DND-41 (cell line): ENCODE data around the gene DUOXA2.
A peak's percentile ranks its signal among the peaks of the same experiment; 100 is the strongest.

Experiments used
- ATAC-seq: fragments of 200-7000 bp; cut with Tn5 transposase; 3 replicates; pipeline ENCODE4 v1.9.1; 2021; ENCODE audit warnings: low read depth; ENCODE audit not compliant: insufficient read depth
- DNase-seq: peaks from one replicate; pipeline ENCODE4 v3.0.0-alpha.2; 2020
- H2AFZ ChIP-seq: 2 replicates; pipeline ENCODE4 v1.6.0; 2012; ENCODE audit warnings: low read depth, low read length
- H3K27ac ChIP-seq: 2 replicates; pipeline ENCODE4 v1.5.1; 2012; ENCODE audit warnings: low read length, inconsistent platforms
- H3K27me3 ChIP-seq: fragments of 200-600 bp; sonication (generic); 2 replicates; pipeline ENCODE4 v1.6.0; 2012; ENCODE audit warnings: low read length, mild to moderate bottlenecking, inconsistent platforms; ENCODE audit not compliant: insufficient read depth, poor library complexity
- H3K36me3 ChIP-seq: 2 replicates; pipeline ENCODE4 v1.5.1; 2012; ENCODE audit warnings: low read length, inconsistent platforms; ENCODE audit not compliant: insufficient read depth
- H3K4me1 ChIP-seq: 2 replicates; pipeline ENCODE4 v1.5.1; 2012; ENCODE audit warnings: mild to moderate bottlenecking, low read length; ENCODE audit not compliant: insufficient read depth
- H3K4me2 ChIP-seq: 2 replicates; pipeline ENCODE4 v1.6.0; 2012; ENCODE audit warnings: mild to moderate bottlenecking, moderate library complexity, low read length, inconsistent platforms; ENCODE audit not compliant: insufficient read depth
- H3K4me3 ChIP-seq, 2 experiments: fragments of 200-600 bp in 1 of 2; shearing (Covaris generic) in 1 of 2; 2 replicates each; pipeline ENCODE4 v1.5.1; 2012 to 2016; ENCODE audit warnings: inconsistent platforms in 2 of 2, low read length in 2 of 2, mild to moderate bottlenecking in 2 of 2, low read depth in 1 of 2, moderate library complexity in 1 of 2
- H3K79me2 ChIP-seq: 2 replicates; pipeline ENCODE4 v1.6.0; 2012; ENCODE audit warnings: low read length, inconsistent platforms; ENCODE audit not compliant: insufficient read depth
- H3K9ac ChIP-seq: 2 replicates; pipeline ENCODE4 v1.6.0; 2012; ENCODE audit warnings: low read depth, mild to moderate bottlenecking, inconsistent platforms, low read length, moderate library complexity
- H3K9me3 ChIP-seq: 2 replicates; pipeline ENCODE4 v1.5.1; 2012; ENCODE audit warnings: low read length, moderate library complexity, mild to moderate bottlenecking, inconsistent platforms; ENCODE audit not compliant: insufficient read depth, severe bottlenecking
- H4K20me1 ChIP-seq: 2 replicates; pipeline ENCODE4 v1.6.0; 2012; ENCODE audit warnings: low read length; ENCODE audit not compliant: insufficient read depth
- CTCF ChIP-seq: IDR thresholded peaks from 2 replicates; pipeline ENCODE4 v1.5.1; 2012; ENCODE audit warnings: borderline replicate concordance, low read length, moderate library complexity, mild to moderate bottlenecking; ENCODE audit not compliant: poor library complexity, severe bottlenecking; ENCODE audit errors: extremely low read depth
- EZH2 ChIP-seq: IDR thresholded peaks from 3 replicates; pipeline ENCODE4 v1.6.1; 2012; ENCODE audit warnings: borderline replicate concordance, low read depth, mild to moderate bottlenecking, moderate library complexity, low read length, inconsistent platforms; ENCODE audit not compliant: severe bottlenecking

Gene DUOXA2

GRCh38 chr15:45110256-45110820, 3.8 kb upstream of the DUOXA2 start:
- H3K4me2 ChIP-seq: no peak overlapping the region
- H3K27me3 ChIP-seq: no peaks in the 10 kb centered on the region
- no peaks in the 10 kb centered on the region for H3K4me1 ChIP-seq
- no peaks in the 10 kb centered on the region for H4K20me1 ChIP-seq
- H3K4me3 ChIP-seq: no peak overlapping the region
- no peaks in the 10 kb centered on the region for H3K9me3 ChIP-seq
- H3K36me3 ChIP-seq: no peaks in the 10 kb centered on the region
- H3K27ac ChIP-seq: no peak overlapping the region
- H3K79me2 ChIP-seq: no peaks in the 10 kb centered on the region
- no peak overlapping the region for H3K9ac ChIP-seq
- no peak overlapping the region for H2AFZ ChIP-seq
- TF ChIP-seq EZH2: no peak
- TF ChIP-seq CTCF: peak; percentile 14
- DNase-seq (no peak), ATAC-seq (no peak)

GRCh38 chr15:45111390-45112142, 2.6 kb upstream of the DUOXA2 start:
- Histone ChIP-seq H4K20me1 (no peaks in the 10 kb centered on the region), H3K79me2 (no peaks in the 10 kb centered on the region), H3K27me3 (no peaks in the 10 kb centered on the region), H3K4me3 (no peak overlapping the region), H3K9me3 (no peaks in the 10 kb centered on the region), H3K4me1 (no peaks in the 10 kb centered on the region), H3K27ac (no peak overlapping the region), H3K36me3 (no peaks in the 10 kb centered on the region), H3K9ac (no peak overlapping the region), H2AFZ (no peak overlapping the region), H3K4me2 (no peak overlapping the region)
- no peak for ATAC-seq
- no peak for DNase-seq
- TF ChIP-seq CTCF (no peak), EZH2 (no peak)

- H3K9me3 ChIP-seq: no peaks in the 10 kb centered on the region
- ATAC-seq (no peak), DNase-seq (no peak)
- H3K4me2 ChIP-seq: no peak overlapping the region
- no peak overlapping the region for H2AFZ ChIP-seq
- no peaks in the 10 kb centered on the region for H3K79me2 ChIP-seq
- no peaks in the 10 kb centered on the region for H4K20me1 ChIP-seq
- no peak overlapping the region for H3K27ac ChIP-seq
- TF ChIP-seq CTCF (no peak), EZH2 (no peak)
- H3K36me3 ChIP-seq: no peaks in the 10 kb centered on the region
- H3K4me1 ChIP-seq: no peaks in the 10 kb centered on the region
- H3K9ac ChIP-seq: no peak overlapping the region
- H3K27me3 ChIP-seq: no peaks in the 10 kb centered on the region
- H3K4me3 ChIP-seq: no peak overlapping the region
These were observed 2.0 kb upstream of the DUOXA2 start for GRCh38 chr15:45112143-45112590.
